SK-N-SH treated with all-trans-retinoic acid at 6 μM for 48 hours (cell line): Measurements from ENCODE around the gene HES1.
"Not testable (repeated sequence)": the region's sequence is repeated elsewhere in the genome, so short reads cannot be mapped to it uniquely, and the experiment has no call there.

ENCODE experiments used
- ATAC-seq: fragments of 200-7000 bp; cut with Tn5 transposase; 3 replicates; pipeline ENCODE4 v1.9.1; 2020; ENCODE audit warnings: mild to moderate bottlenecking, moderate library complexity
- ARNTL ChIP-seq: fragments of 450-650 bp; formaldehyde crosslinking; IDR thresholded peaks from 2 replicates; pipeline ENCODE4 v1.5.0; 2020; ENCODE audit warnings: low read depth, mild to moderate bottlenecking, moderate library complexity, borderline replicate concordance
- BACH2 ChIP-seq: fragments of 250-450 bp; sonication (Bioruptor Pico); IDR thresholded peaks from 2 replicates; pipeline ENCODE4 v1.9.0; 2021; ENCODE audit warnings: mild to moderate bottlenecking, borderline replicate concordance
- ESRRG ChIP-seq: fragments of 250-450 bp; sonication (Bioruptor Pico); IDR thresholded peaks from 2 replicates; pipeline ENCODE4 v1.6.1; 2021; ENCODE audit warnings: mild to moderate bottlenecking
- GLIS3 ChIP-seq: fragments of 250-450 bp; sonication (Bioruptor Pico); IDR thresholded peaks from 2 replicates; pipeline ENCODE4 v1.5.0; 2020; ENCODE audit warnings: mild to moderate bottlenecking, moderate library complexity
- ISL1 ChIP-seq: fragments of 250-450 bp; sonication (Bioruptor Pico); IDR thresholded peaks from 2 replicates; pipeline ENCODE4 v2.1.2; 2022; ENCODE audit warnings: mild to moderate bottlenecking, moderate library complexity
- OSR1 ChIP-seq: fragments of 250-450 bp; sonication (Bioruptor Pico); IDR thresholded peaks from 2 replicates; pipeline ENCODE4 v1.8.0; 2022; ENCODE audit warnings: moderate library complexity, mild to moderate bottlenecking, inconsistent platforms
- PPARA ChIP-seq: fragments of 250-450 bp; sonication (Bioruptor Pico); IDR thresholded peaks from 2 replicates; pipeline ENCODE4 v1.5.0; 2020; ENCODE audit warnings: mild to moderate bottlenecking, borderline replicate concordance
- RARB ChIP-seq: fragments of 250-450 bp; sonication (Bioruptor Pico); IDR thresholded peaks from 2 replicates; pipeline ENCODE4 v1.8.0; 2021; ENCODE audit warnings: mild to moderate bottlenecking, moderate library complexity
- SNAI2 ChIP-seq: fragments of 250-450 bp; sonication (Bioruptor Pico); IDR thresholded peaks from 2 replicates; pipeline ENCODE4 v1.5.0; 2020; ENCODE audit warnings: mild to moderate bottlenecking, moderate library complexity
- TCF4 ChIP-seq: fragments of 250-450 bp; sonication (Bioruptor Pico); IDR thresholded peaks from 2 replicates; pipeline ENCODE4 v1.8.0; 2021; ENCODE audit warnings: mild to moderate bottlenecking, moderate library complexity, borderline replicate concordance
- TOX ChIP-seq: fragments of 250-450 bp; sonication (Bioruptor Pico); IDR thresholded peaks from 2 replicates; pipeline ENCODE4 v1.8.0; 2021; ENCODE audit warnings: mild to moderate bottlenecking, moderate library complexity, borderline replicate concordance
- ZC3H10 ChIP-seq: fragments of 250-450 bp; sonication (Bioruptor Pico); IDR thresholded peaks from 2 replicates; pipeline ENCODE4 v1.5.1; 2021; ENCODE audit warnings: mild to moderate bottlenecking, moderate library complexity
- ZFP3 ChIP-seq: fragments of 250-450 bp; sonication (Bioruptor Pico); IDR thresholded peaks from 2 replicates; pipeline ENCODE4 v1.5.0; 2020; ENCODE audit warnings: mild to moderate bottlenecking, moderate library complexity
- ZFP30 ChIP-seq: fragments of 450-650 bp; formaldehyde crosslinking; IDR thresholded peaks from 2 replicates; pipeline ENCODE4 v1.5.0; 2022; ENCODE audit warnings: mild to moderate bottlenecking, moderate library complexity
- TF ChIP-seq, protein P1 (sequence below): fragments of 250-450 bp; sonication (Bioruptor Pico); IDR thresholded peaks from 2 replicates; pipeline ENCODE4 v1.8.0; 2020; ENCODE audit warnings: mild to moderate bottlenecking, moderate library complexity, borderline replicate concordance
- TF ChIP-seq, protein P2 (sequence below): fragments of 250-450 bp; sonication (Bioruptor Pico); IDR thresholded peaks from 2 replicates; pipeline ENCODE4 v1.5.1; 2020; ENCODE audit warnings: low read depth, mild to moderate bottlenecking, moderate library complexity
- TF ChIP-seq, protein P3 (sequence below): fragments of 250-450 bp; sonication (Bioruptor Pico); IDR thresholded peaks from 2 replicates; pipeline ENCODE4 v1.5.0; 2020; ENCODE audit warnings: mild to moderate bottlenecking, moderate library complexity
- TF ChIP-seq, protein P4 (sequence below): fragments of 250-450 bp; sonication (Bioruptor Pico); IDR thresholded peaks from 2 replicates; pipeline ENCODE4 v1.5.1; 2021; ENCODE audit warnings: mild to moderate bottlenecking, moderate library complexity
- TF ChIP-seq, protein P5 (sequence below): fragments of 250-450 bp; sonication (Bioruptor Pico); IDR thresholded peaks from 2 replicates; pipeline ENCODE4 v1.8.0; 2021; ENCODE audit warnings: low read depth, mild to moderate bottlenecking, moderate library complexity, borderline replicate concordance

HES1 gene

DNA sequence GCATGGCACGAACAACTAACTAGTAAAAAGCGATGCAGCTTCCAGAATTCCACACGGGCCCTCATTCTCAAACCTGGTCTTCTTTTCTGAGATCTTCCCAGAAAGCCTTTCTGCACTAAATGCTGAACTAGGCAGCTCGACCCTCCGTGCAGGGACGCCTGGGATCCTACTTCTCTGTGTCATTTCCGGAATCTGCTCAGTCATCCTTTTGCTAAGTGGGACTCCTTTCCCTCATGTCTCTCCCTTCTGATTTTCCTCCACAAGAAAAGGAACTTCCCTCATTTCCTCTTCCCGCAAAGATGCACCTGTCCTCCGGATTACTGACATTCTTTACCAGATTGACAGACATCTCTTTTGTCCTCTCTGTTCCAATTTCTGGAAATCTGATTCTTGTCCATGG is 9.2 kb upstream of the HES1 start:
- ATAC-seq = no peak
- TF ChIP-seq, protein P1, sequence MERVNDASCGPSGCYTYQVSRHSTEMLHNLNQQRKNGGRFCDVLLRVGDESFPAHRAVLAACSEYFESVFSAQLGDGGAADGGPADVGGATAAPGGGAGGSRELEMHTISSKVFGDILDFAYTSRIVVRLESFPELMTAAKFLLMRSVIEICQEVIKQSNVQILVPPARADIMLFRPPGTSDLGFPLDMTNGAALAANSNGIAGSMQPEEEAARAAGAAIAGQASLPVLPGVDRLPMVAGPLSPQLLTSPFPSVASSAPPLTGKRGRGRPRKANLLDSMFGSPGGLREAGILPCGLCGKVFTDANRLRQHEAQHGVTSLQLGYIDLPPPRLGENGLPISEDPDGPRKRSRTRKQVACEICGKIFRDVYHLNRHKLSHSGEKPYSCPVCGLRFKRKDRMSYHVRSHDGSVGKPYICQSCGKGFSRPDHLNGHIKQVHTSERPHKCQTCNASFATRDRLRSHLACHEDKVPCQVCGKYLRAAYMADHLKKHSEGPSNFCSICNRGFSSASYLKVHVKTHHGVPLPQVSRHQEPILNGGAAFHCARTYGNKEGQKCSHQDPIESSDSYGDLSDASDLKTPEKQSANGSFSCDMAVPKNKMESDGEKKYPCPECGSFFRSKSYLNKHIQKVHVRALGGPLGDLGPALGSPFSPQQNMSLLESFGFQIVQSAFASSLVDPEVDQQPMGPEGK (CRISPR knock-in tag) = no peak
- TF ChIP-seq OSR1 (CRISPR knock-in tag) = no peak

DNA sequence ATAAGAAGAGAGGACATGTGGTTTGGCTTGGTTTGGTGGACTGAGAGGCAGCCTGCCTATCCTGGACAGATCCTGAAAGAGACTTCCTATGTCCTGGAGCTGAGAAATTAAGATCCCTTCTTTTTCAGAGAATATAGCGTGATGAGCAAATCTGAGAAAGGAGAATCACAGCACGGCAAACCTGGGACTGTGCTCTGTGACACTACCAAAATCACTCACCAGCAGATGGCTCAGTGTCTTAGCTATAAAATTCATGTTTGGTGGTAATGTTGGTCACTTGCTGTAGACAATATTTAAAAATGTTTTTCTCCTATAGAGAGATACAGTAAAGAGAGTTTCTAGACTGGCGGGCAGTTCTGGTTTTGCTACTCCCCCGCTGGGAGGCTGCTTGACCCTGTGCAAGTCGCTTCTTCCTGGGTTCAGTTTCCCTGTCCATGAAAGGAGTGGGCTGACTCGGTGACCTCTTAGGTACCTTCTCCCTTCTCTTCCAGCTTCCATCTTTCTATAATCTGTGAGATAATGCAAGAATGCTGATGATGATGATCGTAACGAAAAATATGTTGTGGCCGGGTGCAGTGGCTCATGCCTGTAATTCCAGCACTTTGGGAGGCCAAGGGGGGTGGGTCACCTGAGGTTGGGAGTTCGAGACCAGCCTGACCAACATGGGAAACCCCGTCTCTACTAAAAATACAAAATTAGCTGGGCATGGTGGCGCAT is 7.6 kb upstream of the HES1 start:
- TF ChIP-seq, protein P2, sequence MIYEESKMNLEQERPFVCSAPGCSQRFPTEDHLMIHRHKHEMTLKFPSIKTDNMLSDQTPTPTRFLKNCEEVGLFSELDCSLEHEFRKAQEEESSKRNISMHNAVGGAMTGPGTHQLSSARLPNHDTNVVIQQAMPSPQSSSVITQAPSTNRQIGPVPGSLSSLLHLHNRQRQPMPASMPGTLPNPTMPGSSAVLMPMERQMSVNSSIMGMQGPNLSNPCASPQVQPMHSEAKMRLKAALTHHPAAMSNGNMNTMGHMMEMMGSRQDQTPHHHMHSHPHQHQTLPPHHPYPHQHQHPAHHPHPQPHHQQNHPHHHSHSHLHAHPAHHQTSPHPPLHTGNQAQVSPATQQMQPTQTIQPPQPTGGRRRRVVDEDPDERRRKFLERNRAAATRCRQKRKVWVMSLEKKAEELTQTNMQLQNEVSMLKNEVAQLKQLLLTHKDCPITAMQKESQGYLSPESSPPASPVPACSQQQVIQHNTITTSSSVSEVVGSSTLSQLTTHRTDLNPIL (CRISPR knock-in tag) = no peak
- TF ChIP-seq ZFP30 = no peak
- no peak for TF ChIP-seq RARB (CRISPR knock-in tag)
- TF ChIP-seq, protein P3, sequence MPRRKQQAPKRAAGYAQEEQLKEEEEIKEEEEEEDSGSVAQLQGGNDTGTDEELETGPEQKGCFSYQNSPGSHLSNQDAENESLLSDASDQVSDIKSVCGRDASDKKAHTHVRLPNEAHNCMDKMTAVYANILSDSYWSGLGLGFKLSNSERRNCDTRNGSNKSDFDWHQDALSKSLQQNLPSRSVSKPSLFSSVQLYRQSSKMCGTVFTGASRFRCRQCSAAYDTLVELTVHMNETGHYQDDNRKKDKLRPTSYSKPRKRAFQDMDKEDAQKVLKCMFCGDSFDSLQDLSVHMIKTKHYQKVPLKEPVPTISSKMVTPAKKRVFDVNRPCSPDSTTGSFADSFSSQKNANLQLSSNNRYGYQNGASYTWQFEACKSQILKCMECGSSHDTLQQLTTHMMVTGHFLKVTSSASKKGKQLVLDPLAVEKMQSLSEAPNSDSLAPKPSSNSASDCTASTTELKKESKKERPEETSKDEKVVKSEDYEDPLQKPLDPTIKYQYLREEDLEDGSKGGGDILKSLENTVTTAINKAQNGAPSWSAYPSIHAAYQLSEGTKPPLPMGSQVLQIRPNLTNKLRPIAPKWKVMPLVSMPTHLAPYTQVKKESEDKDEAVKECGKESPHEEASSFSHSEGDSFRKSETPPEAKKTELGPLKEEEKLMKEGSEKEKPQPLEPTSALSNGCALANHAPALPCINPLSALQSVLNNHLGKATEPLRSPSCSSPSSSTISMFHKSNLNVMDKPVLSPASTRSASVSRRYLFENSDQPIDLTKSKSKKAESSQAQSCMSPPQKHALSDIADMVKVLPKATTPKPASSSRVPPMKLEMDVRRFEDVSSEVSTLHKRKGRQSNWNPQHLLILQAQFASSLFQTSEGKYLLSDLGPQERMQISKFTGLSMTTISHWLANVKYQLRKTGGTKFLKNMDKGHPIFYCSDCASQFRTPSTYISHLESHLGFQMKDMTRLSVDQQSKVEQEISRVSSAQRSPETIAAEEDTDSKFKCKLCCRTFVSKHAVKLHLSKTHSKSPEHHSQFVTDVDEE (CRISPR knock-in tag) = no peak
- TF ChIP-seq ZC3H10 (CRISPR knock-in tag) = no peak
- TF ChIP-seq ARNTL (CRISPR knock-in tag) = no peak
- no peak for TF ChIP-seq PPARA
- no peak for TF ChIP-seq BACH2 (CRISPR knock-in tag)
- no peak for TF ChIP-seq SNAI2
- TF ChIP-seq TOX (CRISPR knock-in tag) = no peak
- no peak for TF ChIP-seq ISL1 (CRISPR knock-in tag)
- TF ChIP-seq ESRRG (CRISPR knock-in tag) = no peak
- TF ChIP-seq, protein P1 (CRISPR knock-in tag) = no peak
- TF ChIP-seq, protein P4, sequence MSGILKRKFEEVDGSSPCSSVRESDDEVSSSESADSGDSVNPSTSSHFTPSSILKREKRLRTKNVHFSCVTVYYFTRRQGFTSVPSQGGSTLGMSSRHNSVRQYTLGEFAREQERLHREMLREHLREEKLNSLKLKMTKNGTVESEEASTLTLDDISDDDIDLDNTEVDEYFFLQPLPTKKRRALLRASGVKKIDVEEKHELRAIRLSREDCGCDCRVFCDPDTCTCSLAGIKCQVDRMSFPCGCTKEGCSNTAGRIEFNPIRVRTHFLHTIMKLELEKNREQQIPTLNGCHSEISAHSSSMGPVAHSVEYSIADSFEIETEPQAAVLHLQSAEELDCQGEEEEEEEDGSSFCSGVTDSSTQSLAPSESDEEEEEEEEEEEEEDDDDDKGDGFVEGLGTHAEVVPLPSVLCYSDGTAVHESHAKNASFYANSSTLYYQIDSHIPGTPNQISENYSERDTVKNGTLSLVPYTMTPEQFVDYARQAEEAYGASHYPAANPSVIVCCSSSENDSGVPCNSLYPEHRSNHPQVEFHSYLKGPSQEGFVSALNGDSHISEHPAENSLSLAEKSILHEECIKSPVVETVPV = no peak
- no peak for TF ChIP-seq ZFP3 (CRISPR knock-in tag)
- TF ChIP-seq OSR1 (CRISPR knock-in tag) = no peak
- TF ChIP-seq GLIS3 (CRISPR knock-in tag) = no peak
- no peak for TF ChIP-seq TCF4
- TF ChIP-seq, protein P5, sequence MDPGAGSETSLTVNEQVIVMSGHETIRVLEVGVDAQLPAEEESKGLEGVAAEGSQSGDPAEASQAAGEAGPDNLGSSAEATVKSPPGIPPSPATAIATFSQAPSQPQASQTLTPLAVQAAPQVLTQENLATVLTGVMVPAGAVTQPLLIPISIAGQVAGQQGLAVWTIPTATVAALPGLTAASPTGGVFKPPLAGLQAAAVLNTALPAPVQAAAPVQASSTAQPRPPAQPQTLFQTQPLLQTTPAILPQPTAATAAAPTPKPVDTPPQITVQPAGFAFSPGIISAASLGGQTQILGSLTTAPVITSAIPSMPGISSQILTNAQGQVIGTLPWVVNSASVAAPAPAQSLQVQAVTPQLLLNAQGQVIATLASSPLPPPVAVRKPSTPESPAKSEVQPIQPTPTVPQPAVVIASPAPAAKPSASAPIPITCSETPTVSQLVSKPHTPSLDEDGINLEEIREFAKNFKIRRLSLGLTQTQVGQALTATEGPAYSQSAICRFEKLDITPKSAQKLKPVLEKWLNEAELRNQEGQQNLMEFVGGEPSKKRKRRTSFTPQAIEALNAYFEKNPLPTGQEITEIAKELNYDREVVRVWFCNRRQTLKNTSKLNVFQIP (CRISPR knock-in tag) = no peak
- peak; percentile 37; the same call in 2 of the 3 replicates for ATAC-seq

DNA sequence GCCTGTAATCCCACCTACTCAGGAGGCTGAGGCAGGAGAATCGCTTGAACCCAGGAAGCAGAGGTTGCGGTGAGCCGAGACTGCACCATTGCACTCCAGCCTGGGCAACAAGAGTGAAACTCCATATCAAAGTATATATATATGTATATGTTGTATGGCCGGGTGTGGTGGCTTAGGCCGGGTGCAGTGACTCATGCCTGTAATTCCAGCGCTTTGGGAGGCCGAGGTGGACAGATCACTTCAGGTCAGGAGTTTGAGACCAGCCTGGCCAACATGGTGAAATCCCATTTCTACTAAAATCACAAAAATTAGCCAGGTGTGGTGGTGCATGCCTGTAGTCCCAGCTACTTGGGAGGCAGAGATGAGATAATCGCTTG is 7.0 kb upstream of the HES1 start:
- ATAC-seq = not testable (repeated sequence)
